GM20000 (cell line): ENCODE measurements around the gene PRLH.

Experiments
- DNase-seq: peaks from one replicate; pipeline ENCODE4 v3.0.0; 2012; ENCODE audit warnings: low spot score
- TF ChIP-seq, protein P1 (sequence below): IDR thresholded peaks from 2 replicates; pipeline ENCODE4 v1.5.1; 2012; ENCODE audit warnings: mild to moderate bottlenecking, control low read depth; ENCODE audit errors: extremely low read depth, missing control alignments

The PRLH gene

GRCh38 chr2:237614151-237614720 is 47.9 kb downstream of the PRLH start:
- TF ChIP-seq, protein P1, sequence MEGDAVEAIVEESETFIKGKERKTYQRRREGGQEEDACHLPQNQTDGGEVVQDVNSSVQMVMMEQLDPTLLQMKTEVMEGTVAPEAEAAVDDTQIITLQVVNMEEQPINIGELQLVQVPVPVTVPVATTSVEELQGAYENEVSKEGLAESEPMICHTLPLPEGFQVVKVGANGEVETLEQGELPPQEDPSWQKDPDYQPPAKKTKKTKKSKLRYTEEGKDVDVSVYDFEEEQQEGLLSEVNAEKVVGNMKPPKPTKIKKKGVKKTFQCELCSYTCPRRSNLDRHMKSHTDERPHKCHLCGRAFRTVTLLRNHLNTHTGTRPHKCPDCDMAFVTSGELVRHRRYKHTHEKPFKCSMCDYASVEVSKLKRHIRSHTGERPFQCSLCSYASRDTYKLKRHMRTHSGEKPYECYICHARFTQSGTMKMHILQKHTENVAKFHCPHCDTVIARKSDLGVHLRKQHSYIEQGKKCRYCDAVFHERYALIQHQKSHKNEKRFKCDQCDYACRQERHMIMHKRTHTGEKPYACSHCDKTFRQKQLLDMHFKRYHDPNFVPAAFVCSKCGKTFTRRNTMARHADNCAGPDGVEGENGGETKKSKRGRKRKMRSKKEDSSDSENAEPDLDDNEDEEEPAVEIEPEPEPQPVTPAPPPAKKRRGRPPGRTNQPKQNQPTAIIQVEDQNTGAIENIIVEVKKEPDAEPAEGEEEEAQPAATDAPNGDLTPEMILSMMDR, result no peak

GRCh38 chr2:237615631-237616249 is 49.4 kb downstream of the PRLH start:
- DNase-seq, result no peak
- TF ChIP-seq, protein P1, result no peak

More at GRCh38 chr2:237614151-237614720, 47.9 kb downstream of the PRLH start:
- DNase-seq, result no peak

- TF ChIP-seq, protein P1, result no peak
These were observed 50.0 kb downstream of the PRLH start for GRCh38 chr2:237616373-237616733.

More at GRCh38 chr2:237616373-237616733, 50.0 kb downstream of the PRLH start:
- no peak for DNase-seq
